HepG2 (cell line): ENCODE measurements around the gene ADGRD1. TPM values are rescaled to one million over a fixed set of nuclear protein-coding genes. Genes with fewer than 3 reads are reported as not detected.
A peak's percentile ranks its signal among the peaks of the same experiment; 100 is the strongest.

ENCODE experiments used
- ARNT2 ChIP-seq: sonication (generic); formaldehyde crosslinking; IDR thresholded peaks from 2 replicates; pipeline ENCODE4 v1.8.0; 2022; ENCODE audit warnings: mild to moderate bottlenecking, low read depth, missing genetic modification reagents, moderate library complexity
- ATF7-NPFF ChIP-seq: sonication (generic); formaldehyde crosslinking; IDR thresholded peaks from 2 replicates; pipeline ENCODE4 v1.8.1; 2023; ENCODE audit warnings: mild to moderate bottlenecking, low read depth, missing genetic modification reagents, moderate library complexity
- CEBPG ChIP-seq: IDR thresholded peaks from 2 replicates; pipeline ENCODE4 v1.6.1; 2016
- FOXM1 ChIP-seq: sonication (generic); formaldehyde crosslinking; IDR thresholded peaks from 2 replicates; pipeline ENCODE4 v1.5.0; 2020; ENCODE audit warnings: missing genetic modification reagents
- HMG20B ChIP-seq: conservative IDR thresholded peaks from 2 replicates; pipeline ENCODE4 v1.6.1; 2016; ENCODE audit warnings: missing genetic modification reagents, missing compliant biosample characterization
- JDP2 ChIP-seq: sonication (generic); formaldehyde crosslinking; IDR thresholded peaks from 2 replicates; pipeline ENCODE4 v1.8.1; 2022; ENCODE audit warnings: missing genetic modification reagents, borderline replicate concordance
- KLF16 ChIP-seq, 2 experiments: sonication (generic) in 1 of 2; formaldehyde crosslinking in 1 of 2; IDR thresholded peaks; 2 replicates each; pipeline versions ENCODE4 v1.6.1 to v1.8.0; 2016 to 2023; ENCODE audit warnings: missing genetic modification reagents in 2 of 2, missing compliant biosample characterization in 1 of 2
- NCOR1 ChIP-seq: fragments of 200-600 bp; sonication (generic); IDR thresholded peaks from 2 replicates; pipeline ENCODE4 v1.7.0; 2017; ENCODE audit warnings: antibody characterized with exemption, low read length, borderline replicate concordance
- NFIB ChIP-seq: sonication (generic); formaldehyde crosslinking; IDR thresholded peaks from 2 replicates; pipeline ENCODE4 v1.9.0; 2021; ENCODE audit warnings: missing genetic modification reagents, mild to moderate bottlenecking, borderline replicate concordance
- NR2F1 ChIP-seq, 2 experiments: fragments of 450-650 bp in 1 of 2; formaldehyde crosslinking in 1 of 2; IDR thresholded peaks; 2 replicates each; pipeline versions ENCODE4 v1.5.0 to v1.6.1; 2016 to 2020; ENCODE audit warnings: mild to moderate bottlenecking in 1 of 2, missing compliant biosample characterization in 1 of 2, missing genetic modification reagents in 1 of 2, moderate library complexity in 1 of 2
- RAD51 ChIP-seq: fragments of 450-650 bp; IDR thresholded peaks from 2 replicates; pipeline ENCODE4 v1.6.1; 2016; ENCODE audit warnings: borderline replicate concordance
- RXRB ChIP-seq: IDR thresholded peaks from 2 replicates; pipeline ENCODE4 v1.6.1; 2016; ENCODE audit warnings: borderline replicate concordance, missing genetic modification reagents, missing compliant biosample characterization
- SPEN ChIP-seq: sonication (generic); formaldehyde crosslinking; IDR thresholded peaks from 2 replicates; pipeline ENCODE4 v1.5.1; 2020; ENCODE audit warnings: low read depth, mild to moderate bottlenecking, missing genetic modification reagents
- ZFP37 ChIP-seq: sonication (generic); formaldehyde crosslinking; IDR thresholded peaks from 2 replicates; pipeline ENCODE4 v1.4.0; 2020; ENCODE audit warnings: missing genetic modification reagents, borderline replicate concordance
- ZNF160 ChIP-seq: sonication (generic); formaldehyde crosslinking; IDR thresholded peaks from 2 replicates; pipeline ENCODE4 v1.8.0; 2022; ENCODE audit warnings: mild to moderate bottlenecking, inconsistent platforms, missing genetic modification reagents
- ZNF790 ChIP-seq: sonication (generic); formaldehyde crosslinking; IDR thresholded peaks from 2 replicates; pipeline ENCODE4 v1.8.0; 2022; ENCODE audit warnings: missing genetic modification reagents, mild to moderate bottlenecking, borderline replicate concordance
- polyA plus RNA-seq, 8 experiments: library from polyadenylated mRNA; depleted of rRNA in 3 of 8; stranded (reverse) in 7 of 8; unstranded in 1 of 8; fragments of >200 nt; fragmentation: Illumina TruSeq in 4 of 8; extraction: Trizol in 4 of 8; gene quantifications; 2 replicates each; pipeline versions ENCODE4 v1.2.1 to v1.2.3, GENCODE V29; 2011 to 2016; ENCODE audit warnings: low read depth in 4 of 8, missing spikeins in 1 of 8, mixed read lengths in 1 of 8; ENCODE audit not compliant: insufficient read depth in 1 of 8
- total RNA-seq, 5 experiments: library from RNA; depleted of rRNA; stranded (reverse); fragments of >200 nt; fragmentation: Illumina TruSeq; extraction: Trizol; gene quantifications; 2 replicates each; pipeline ENCODE4 v1.2.3, GENCODE V29; 2016; ENCODE audit warnings: low read depth in 1 of 5
- TF ChIP-seq, protein P1 (sequence below): sonication (generic); formaldehyde crosslinking; IDR thresholded peaks from 2 replicates; pipeline ENCODE4 v1.8.0; 2022; ENCODE audit warnings: missing genetic modification reagents, mild to moderate bottlenecking, inconsistent platforms, borderline replicate concordance
- TF ChIP-seq, protein P2 (sequence below): IDR thresholded peaks from 2 replicates; pipeline ENCODE4 v1.6.1; 2016; ENCODE audit warnings: missing genetic modification reagents, missing compliant biosample characterization
- TF ChIP-seq, protein P3 (sequence below): sonication (generic); formaldehyde crosslinking; IDR thresholded peaks from 2 replicates; pipeline ENCODE4 v1.8.1; 2023; ENCODE audit warnings: missing genetic modification reagents, mild to moderate bottlenecking, borderline replicate concordance
- TF ChIP-seq, protein P4 (sequence below): sonication (generic); formaldehyde crosslinking; IDR thresholded peaks from 2 replicates; pipeline ENCODE4 v1.4.0; 2020; ENCODE audit warnings: mild to moderate bottlenecking, missing genetic modification reagents
- TF ChIP-seq, protein P5 (sequence below): sonication (generic); formaldehyde crosslinking; IDR thresholded peaks from 2 replicates; pipeline ENCODE4 v1.5.0; 2020; ENCODE audit warnings: missing genetic modification reagents

Gene ADGRD1
- total and polyA plus RNA-seq, 2 of the 13 experiments (the other 11 are each of a cell fraction or from before 2014, with no cell fraction given) = 0.46 to 12.4 TPM

DNA sequence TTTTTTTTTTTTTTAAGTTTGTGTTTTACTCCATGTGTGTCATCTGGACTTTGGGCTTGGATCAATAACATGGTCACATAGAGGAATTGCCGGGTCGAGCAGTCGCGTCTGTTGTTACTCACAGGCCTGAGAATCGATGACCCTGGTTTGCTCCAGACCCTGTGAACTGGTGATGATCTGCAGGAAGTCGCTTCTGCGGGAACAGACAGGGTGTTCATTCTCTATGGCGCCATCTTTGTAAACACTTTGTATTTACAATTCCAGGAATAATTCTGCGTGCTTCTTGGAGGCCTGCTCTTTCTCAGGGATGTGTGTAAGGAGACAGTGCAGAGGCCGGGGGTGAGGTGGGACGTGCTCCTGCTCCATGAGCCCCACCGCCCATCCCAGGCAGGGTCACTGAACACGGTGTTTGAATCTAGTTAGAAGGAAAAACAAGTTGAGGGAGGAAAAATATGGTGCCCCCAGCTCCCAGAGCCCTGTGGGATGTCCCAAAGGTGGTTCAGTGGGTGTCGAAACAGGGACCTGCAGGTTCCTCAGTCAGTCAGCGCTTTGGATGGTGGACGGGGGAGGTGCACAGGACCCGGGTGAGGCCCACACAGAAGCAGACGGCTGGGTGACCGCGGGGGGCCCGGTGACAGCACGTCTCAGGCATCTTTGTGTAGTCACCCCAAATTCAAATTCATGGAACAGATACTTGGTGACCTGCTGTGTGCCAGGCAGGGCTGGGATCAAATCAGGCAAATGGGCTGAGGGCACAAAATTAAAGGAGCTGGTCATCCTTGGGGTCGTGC lies 58.8 kb downstream of the ADGRD1 start (continued):
- TF ChIP-seq RAD51 = no peak
- TF ChIP-seq KLF16 (CRISPR knock-in tag; IDR thresholded peaks at IDR 0.05) = peak in 1 of 2 experiments; percentile 94; a peak in 1 of 4 replicates
- TF ChIP-seq, protein P1, sequence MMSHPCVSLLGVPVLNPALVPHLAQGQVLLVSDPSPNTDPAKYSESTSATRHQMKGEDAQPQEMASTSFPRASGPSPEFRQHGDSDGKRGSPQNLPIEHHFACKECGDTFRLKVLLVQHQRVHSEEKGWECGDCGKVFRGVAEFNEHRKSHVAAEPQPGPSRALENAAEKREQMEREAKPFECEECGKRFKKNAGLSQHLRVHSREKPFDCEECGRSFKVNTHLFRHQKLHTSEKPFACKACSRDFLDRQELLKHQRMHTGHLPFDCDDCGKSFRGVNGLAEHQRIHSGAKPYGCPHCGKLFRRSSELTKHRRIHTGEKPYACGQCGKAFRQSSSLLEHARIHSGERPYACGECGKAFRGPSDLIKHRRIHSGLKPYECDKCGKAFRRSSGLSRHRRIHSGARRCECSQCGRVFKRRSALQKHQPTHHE = peak; percentile 57; the same call in 1 of the 2 replicates
- TF ChIP-seq NFIB (CRISPR knock-in tag) = no peak
- TF ChIP-seq CEBPG = peak; percentile 50
- TF ChIP-seq RXRB (CRISPR knock-in tag) = peak; percentile 94
- TF ChIP-seq ZFP37 = 0 out of 2 replicates have a peak, but pooled peaks have one; percentile 39
- TF ChIP-seq, protein P2, sequence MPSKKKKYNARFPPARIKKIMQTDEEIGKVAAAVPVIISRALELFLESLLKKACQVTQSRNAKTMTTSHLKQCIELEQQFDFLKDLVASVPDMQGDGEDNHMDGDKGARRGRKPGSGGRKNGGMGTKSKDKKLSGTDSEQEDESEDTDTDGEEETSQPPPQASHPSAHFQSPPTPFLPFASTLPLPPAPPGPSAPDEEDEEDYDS (CRISPR knock-in tag) = 0 out of 2 replicates have a peak, but pooled peaks have one; percentile 27
- TF ChIP-seq NR2F1 (CRISPR knock-in tag; IDR thresholded peaks at IDR 0.05) = peak; percentile 64 to 86; a peak in 3 of 4 replicates
- TF ChIP-seq ZNF790 (CRISPR knock-in tag) = peak; percentile 33; the same call in 1 of the 2 replicates
- TF ChIP-seq FOXM1 (CRISPR knock-in tag) = no peak
- peak; percentile 80 for TF ChIP-seq SPEN (CRISPR knock-in tag)
- TF ChIP-seq, protein P3, sequence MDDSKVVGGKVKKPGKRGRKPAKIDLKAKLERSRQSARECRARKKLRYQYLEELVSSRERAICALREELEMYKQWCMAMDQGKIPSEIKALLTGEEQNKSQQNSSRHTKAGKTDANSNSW = no peak
- peak; percentile 99 for TF ChIP-seq NCOR1
- TF ChIP-seq, protein P4, sequence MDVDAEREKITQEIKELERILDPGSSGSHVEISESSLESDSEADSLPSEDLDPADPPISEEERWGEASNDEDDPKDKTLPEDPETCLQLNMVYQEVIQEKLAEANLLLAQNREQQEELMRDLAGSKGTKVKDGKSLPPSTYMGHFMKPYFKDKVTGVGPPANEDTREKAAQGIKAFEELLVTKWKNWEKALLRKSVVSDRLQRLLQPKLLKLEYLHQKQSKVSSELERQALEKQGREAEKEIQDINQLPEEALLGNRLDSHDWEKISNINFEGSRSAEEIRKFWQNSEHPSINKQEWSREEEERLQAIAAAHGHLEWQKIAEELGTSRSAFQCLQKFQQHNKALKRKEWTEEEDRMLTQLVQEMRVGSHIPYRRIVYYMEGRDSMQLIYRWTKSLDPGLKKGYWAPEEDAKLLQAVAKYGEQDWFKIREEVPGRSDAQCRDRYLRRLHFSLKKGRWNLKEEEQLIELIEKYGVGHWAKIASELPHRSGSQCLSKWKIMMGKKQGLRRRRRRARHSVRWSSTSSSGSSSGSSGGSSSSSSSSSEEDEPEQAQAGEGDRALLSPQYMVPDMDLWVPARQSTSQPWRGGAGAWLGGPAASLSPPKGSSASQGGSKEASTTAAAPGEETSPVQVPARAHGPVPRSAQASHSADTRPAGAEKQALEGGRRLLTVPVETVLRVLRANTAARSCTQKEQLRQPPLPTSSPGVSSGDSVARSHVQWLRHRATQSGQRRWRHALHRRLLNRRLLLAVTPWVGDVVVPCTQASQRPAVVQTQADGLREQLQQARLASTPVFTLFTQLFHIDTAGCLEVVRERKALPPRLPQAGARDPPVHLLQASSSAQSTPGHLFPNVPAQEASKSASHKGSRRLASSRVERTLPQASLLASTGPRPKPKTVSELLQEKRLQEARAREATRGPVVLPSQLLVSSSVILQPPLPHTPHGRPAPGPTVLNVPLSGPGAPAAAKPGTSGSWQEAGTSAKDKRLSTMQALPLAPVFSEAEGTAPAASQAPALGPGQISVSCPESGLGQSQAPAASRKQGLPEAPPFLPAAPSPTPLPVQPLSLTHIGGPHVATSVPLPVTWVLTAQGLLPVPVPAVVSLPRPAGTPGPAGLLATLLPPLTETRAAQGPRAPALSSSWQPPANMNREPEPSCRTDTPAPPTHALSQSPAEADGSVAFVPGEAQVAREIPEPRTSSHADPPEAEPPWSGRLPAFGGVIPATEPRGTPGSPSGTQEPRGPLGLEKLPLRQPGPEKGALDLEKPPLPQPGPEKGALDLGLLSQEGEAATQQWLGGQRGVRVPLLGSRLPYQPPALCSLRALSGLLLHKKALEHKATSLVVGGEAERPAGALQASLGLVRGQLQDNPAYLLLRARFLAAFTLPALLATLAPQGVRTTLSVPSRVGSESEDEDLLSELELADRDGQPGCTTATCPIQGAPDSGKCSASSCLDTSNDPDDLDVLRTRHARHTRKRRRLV = no peak
- TF ChIP-seq HMG20B = 0 out of 2 replicates have a peak, but pooled peaks have one; percentile 7
- TF ChIP-seq, protein P5, sequence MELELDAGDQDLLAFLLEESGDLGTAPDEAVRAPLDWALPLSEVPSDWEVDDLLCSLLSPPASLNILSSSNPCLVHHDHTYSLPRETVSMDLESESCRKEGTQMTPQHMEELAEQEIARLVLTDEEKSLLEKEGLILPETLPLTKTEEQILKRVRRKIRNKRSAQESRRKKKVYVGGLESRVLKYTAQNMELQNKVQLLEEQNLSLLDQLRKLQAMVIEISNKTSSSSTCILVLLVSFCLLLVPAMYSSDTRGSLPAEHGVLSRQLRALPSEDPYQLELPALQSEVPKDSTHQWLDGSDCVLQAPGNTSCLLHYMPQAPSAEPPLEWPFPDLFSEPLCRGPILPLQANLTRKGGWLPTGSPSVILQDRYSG (CRISPR knock-in tag) = no peak
- TF ChIP-seq JDP2 (CRISPR knock-in tag) = no peak
- TF ChIP-seq ATF7-NPFF (CRISPR knock-in tag) = no peak
- TF ChIP-seq ARNT2 (CRISPR knock-in tag) = peak; percentile 27; the same call in 1 of the 2 replicates
- TF ChIP-seq ZNF160 = 0 out of 2 replicates have a peak, but pooled peaks have one; percentile 70
